Panc1 (cell line): Measurements from ENCODE around the gene TEX26. TPM values are rescaled to one million over a fixed set of nuclear protein-coding genes. Genes with fewer than 3 reads are reported as not detected.

Source experiments
- ATAC-seq: fragments of 200-7000 bp; cut with Tn5 transposase; 2 replicates; pipeline ENCODE4 v1.9.1; 2020; ENCODE audit warnings: mild to moderate bottlenecking, moderate library complexity
- Bru-seq: library from RNA; stranded (reverse); fragments of 400-500 nt; gene quantifications from one replicate; lab custom pipeline; 2021; lab: Mats Ljungman, UMichigan
- BruChase-seq, 2 experiments: library from RNA; stranded (reverse); fragments of 400-500 nt; gene quantifications; one replicate each; lab custom pipeline; 2021; lab: Mats Ljungman, UMichigan
- BruUV-seq: library from RNA; stranded (reverse); fragments of 400-500 nt; replicated peaks from 2 replicates; lab custom pipeline; 2021; lab: Mats Ljungman, UMichigan
- CTCF ChIA-PET: fragments of 300-600 bp; sonication (Branson Sonifier 250); formaldehyde crosslinking; loops from one replicate; lab custom pipeline; 2022; ENCODE audit warnings: antibody characterized with exemption; lab: Charles Lee
- POLR2A ChIA-PET: fragments of 300-600 bp; sonication (Branson Sonifier 250); formaldehyde crosslinking; loops from one replicate; lab custom pipeline; 2022; ENCODE audit warnings: antibody characterized with exemption; lab: Charles Lee
- DNase-seq: peaks from one replicate; pipeline ENCODE4 v3.0.0-alpha.2; 2010; ENCODE audit warnings: low read depth, low spot score
- H3K27ac ChIP-seq: 2 replicates; pipeline ENCODE4 v1.5.1; 2011; ENCODE audit warnings: mild to moderate bottlenecking, low read length, inconsistent platforms
- H3K27me3 ChIP-seq: fragments of 200-500 bp; sonication (Bioruptor generic); 2 replicates; pipeline ENCODE4 v1.6.0; 2014; ENCODE audit warnings: low read length, inconsistent platforms; ENCODE audit not compliant: control insufficient read depth, insufficient read depth
- H3K36me3 ChIP-seq: fragments of 200-500 bp; sonication (Bioruptor generic); 2 replicates; pipeline ENCODE4 v1.5.1; 2014; ENCODE audit warnings: inconsistent platforms, mild to moderate bottlenecking, low read length, moderate library complexity; ENCODE audit not compliant: control insufficient read depth, insufficient read depth
- H3K4me1 ChIP-seq: 2 replicates; pipeline ENCODE4 v1.5.1; 2011; ENCODE audit warnings: inconsistent platforms, mild to moderate bottlenecking, low read length, moderate library complexity; ENCODE audit not compliant: control insufficient read depth, insufficient read depth
- H3K4me3 ChIP-seq, 2 experiments: 2 replicates each; pipeline ENCODE4 v1.5.1; 2011 to 2012; ENCODE audit warnings: low read depth in 2 of 2, low read length in 2 of 2, mild to moderate bottlenecking in 2 of 2, inconsistent platforms in 1 of 2, moderate library complexity in 1 of 2
- H3K9me3 ChIP-seq: fragments of 200-500 bp; sonication (Bioruptor generic); 2 replicates; pipeline ENCODE4 v1.5.1; 2014; ENCODE audit warnings: low read depth, mild to moderate bottlenecking, inconsistent platforms, low read length, moderate library complexity; ENCODE audit not compliant: control insufficient read depth, insufficient read depth
- CTCF ChIP-seq: fragments of 450-650 bp; IDR thresholded peaks from 2 replicates; pipeline ENCODE4 v1.5.1; 2017; ENCODE audit warnings: mild to moderate bottlenecking
- POLR2AphosphoS5 ChIP-seq: IDR thresholded peaks from 2 replicates; pipeline ENCODE4 v1.6.1; 2012; ENCODE audit warnings: mild to moderate bottlenecking, low read depth, low read length, moderate library complexity
- REST ChIP-seq, 2 experiments: IDR thresholded peaks; 2 replicates each; pipeline ENCODE4 v1.6.1; 2011 to 2012; ENCODE audit warnings: low read depth in 2 of 2, control low read depth in 1 of 2, low read length in 1 of 2, mild to moderate bottlenecking in 1 of 2, moderate library complexity in 1 of 2; ENCODE audit not compliant: insufficient read depth in 1 of 2
- SIN3A ChIP-seq: IDR thresholded peaks from 2 replicates; pipeline ENCODE4 v1.6.1; 2012; ENCODE audit warnings: low read depth, mild to moderate bottlenecking, low read length, moderate library complexity, borderline replicate concordance; ENCODE audit not compliant: insufficient read depth
- TCF7L2 ChIP-seq: IDR thresholded peaks from 2 replicates; pipeline ENCODE4 v1.6.1; 2011; ENCODE audit warnings: mild to moderate bottlenecking, low read depth, low read length, inconsistent platforms
- in situ Hi-C: cut with HindIII; loops from 2 replicates; pipeline ENCODE4 v1.10.0; 2016; ENCODE audit warnings: low sequenced_read_pairs, low pct_unique_long_range_greater_than_20kb
- intact Hi-C: fragments of 100-400 bp; cut with micrococcal nuclease; formaldehyde crosslinking; loops from one replicate; pipeline ENCODE4 v1.10.0; 2022; ENCODE audit not compliant: unreplicated experiment
- long read RNA-seq: library from polyadenylated mRNA; unstranded; transcript quantifications from one replicate; pipeline ENCODE4 v2.0.0, GENCODE V29; 2021; ENCODE audit not compliant: unreplicated experiment
- polyA plus RNA-seq: library from polyadenylated mRNA; unstranded; fragments of >200 nt; gene quantifications from one replicate; pipeline ENCODE4 v1.2.1, GENCODE V29; 2012; ENCODE audit warnings: missing spikeins; ENCODE audit not compliant: insufficient read length
- total RNA-seq: library from RNA; stranded (reverse); gene quantifications from one replicate; pipeline ENCODE4 v1.2.1, GENCODE V29; 2021; ENCODE audit not compliant: unreplicated experiment

The TEX26 gene
- not detected for total RNA-seq
- polyA plus RNA-seq: not detected
- percentile 2 among the genes with signal in this experiment for Bru-seq, nascent RNA
- not detected for BruChase-seq, experiment 1, labeled RNA remaining after a 2-hour chase
- percentile 3 among the genes with signal in this experiment for BruChase-seq, experiment 2, labeled RNA remaining after a 6-hour chase
- long read RNA-seq: 0 reads

GRCh38 chr13:30932481-30933353 lies at the start of gene TEX26:
Gene TEX26 (plus strand): TSS chr13:30932656. CDS start chr13:30932716, 60 bp downstream.
- Histone ChIP-seq H3K27ac (no peak within 1 kb of the TSS), H3K27me3 (no peaks in the 10 kb centered on the region), H3K4me3 (no peak within 1 kb of the TSS), H3K4me1 (no peaks in the 10 kb centered on the region), H3K9me3 (no peaks in the 10 kb centered on the region), H3K36me3 (no peaks in the 10 kb centered on the region)
- no peak for ATAC-seq
- intact Hi-C loops: no loop called here
- no TSS peak for BruUV-seq
- DNase-seq: no peak
- no peak for TF ChIP-seq CTCF
- no peak for TF ChIP-seq TCF7L2
- no peak for TF ChIP-seq POLR2AphosphoS5
- TF ChIP-seq REST (IDR thresholded peaks at IDR 0.05; ENCODE audit: insufficient read depth in 1 of 2, low read depth in 2 of 2, low read length in 1 of 2): no peak
- no peak for TF ChIP-seq SIN3A
- in situ Hi-C loops: no loop called here
- ChIA-PET CTCF (no interaction called here), POLR2A (no interaction called here)

GRCh38 chr13:30882996-30883766 lies 49.3 kb upstream of the TEX26 start:
- ChIA-PET CTCF (no interaction called here), POLR2A (no interaction called here)
- H3K27me3 ChIP-seq: no peaks in the 10 kb centered on the region
- no peaks in the 10 kb centered on the region for H3K36me3 ChIP-seq
- no TSS peak for BruUV-seq
- intact Hi-C loops (no loop called here), in situ Hi-C loops (no loop called here)
- no peaks in the 10 kb centered on the region for H3K4me1 ChIP-seq
- ATAC-seq (no peak), DNase-seq (no peak)
- H3K4me3 ChIP-seq: no peak overlapping the region
- no peak overlapping the region for H3K27ac ChIP-seq
- no peaks in the 10 kb centered on the region for H3K9me3 ChIP-seq
- no peak for TF ChIP-seq POLR2AphosphoS5
- no peak for TF ChIP-seq TCF7L2
- no peak for TF ChIP-seq SIN3A
- TF ChIP-seq CTCF: no peak
- no peak for TF ChIP-seq REST (IDR thresholded peaks at IDR 0.05; ENCODE audit: insufficient read depth in 1 of 2, low read depth in 2 of 2, low read length in 1 of 2)
